HG03442 (cell line): ENCODE measurements around the gene ABCA10.
"Not testable (repeated sequence)": the region's sequence is repeated elsewhere in the genome, so short reads cannot be mapped to it uniquely, and the experiment has no call there.

Source experiments
- ATAC-seq: cut with Tn5 transposase; IDR thresholded peaks from one replicate; pipeline ENCODE4 v1.9.1; 2021; ENCODE audit warnings: mild to moderate bottlenecking, moderate library complexity; ENCODE audit not compliant: unreplicated experiment

The ABCA10 gene

DNA sequence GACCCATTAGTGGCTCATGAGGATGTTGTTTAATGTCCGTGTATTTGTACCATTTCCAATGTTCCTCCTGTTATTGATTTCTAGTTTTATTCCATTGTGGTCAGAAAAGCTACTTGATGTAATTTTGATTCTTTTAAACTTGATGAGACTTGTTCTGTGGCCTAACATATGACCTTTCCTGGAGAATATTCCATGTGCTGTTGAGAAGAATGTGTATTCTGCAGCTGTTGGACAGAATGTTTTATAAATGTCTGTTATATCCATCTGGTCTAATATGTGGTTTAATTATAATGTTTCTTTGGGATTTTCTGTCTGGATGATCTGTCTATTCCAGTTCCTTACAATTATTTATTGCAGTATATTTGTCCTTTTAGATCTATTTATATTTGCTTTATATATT, 2.9 kb upstream of the ABCA10 start:
- no peak for ATAC-seq

DNA sequence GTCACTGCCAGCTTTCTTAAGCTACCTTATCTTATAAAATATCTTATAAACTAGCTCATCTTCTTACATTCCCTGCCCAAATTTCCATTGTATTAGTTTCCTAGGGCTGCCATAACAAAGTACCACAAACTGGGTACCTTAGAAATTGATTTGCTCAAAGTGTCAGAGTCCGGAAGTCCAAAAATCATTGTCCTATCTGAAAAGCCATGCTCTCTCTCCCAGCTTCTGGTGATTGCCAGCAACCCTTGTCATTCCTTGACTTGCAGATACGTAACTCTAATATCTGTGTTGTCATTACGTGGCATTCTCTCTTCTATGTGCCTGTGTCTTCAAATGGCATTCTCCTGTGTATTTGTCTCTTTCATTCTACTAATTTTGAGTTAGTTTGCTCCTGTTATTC, 2.3 kb upstream of the ABCA10 start:
- no peak for ATAC-seq

DNA sequence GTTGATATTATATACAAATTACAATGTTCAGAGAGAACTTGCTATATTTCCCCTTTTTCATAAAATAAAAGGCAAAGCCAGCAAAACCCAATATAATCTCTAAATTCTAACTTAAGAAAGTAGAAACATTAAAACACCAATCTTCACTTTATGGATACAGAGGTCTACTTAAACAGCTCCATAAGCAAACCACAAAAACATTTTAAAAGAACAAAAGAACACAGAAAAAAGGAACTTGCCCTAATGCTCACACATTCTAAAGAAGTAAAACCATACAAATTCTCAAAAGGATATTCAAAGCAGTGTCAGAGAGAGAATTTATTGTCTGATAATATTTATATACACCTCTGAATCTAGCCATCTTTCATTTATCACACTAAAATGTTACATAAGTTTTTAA, 606 bp downstream of the ABCA10 start:
- no peak for ATAC-seq

- no peak for ATAC-seq
Observed at GRCh38 chr17:69227541-69227940, 1.1 kb downstream of the ABCA10 start.

DNA sequence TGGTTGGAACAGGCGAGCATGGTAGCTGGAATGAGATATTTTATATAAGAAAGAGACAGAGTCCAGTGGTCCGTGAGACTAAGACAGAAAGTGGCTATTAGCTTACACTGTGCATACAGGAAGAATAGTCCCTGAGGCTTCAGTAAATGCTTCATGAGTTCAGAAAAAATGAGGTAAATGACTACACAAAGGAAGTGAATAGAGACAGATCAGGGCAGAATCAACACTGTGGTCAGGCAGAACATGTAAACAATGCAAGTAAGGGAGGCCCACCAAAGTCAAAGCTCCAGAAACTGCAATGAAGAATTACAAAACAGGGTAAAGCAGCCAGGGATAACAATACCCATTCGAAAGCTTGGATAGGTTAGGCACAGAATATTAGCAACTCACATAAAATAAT, 4.8 kb downstream of the ABCA10 start:
- peak; percentile 93 for ATAC-seq

DNA sequence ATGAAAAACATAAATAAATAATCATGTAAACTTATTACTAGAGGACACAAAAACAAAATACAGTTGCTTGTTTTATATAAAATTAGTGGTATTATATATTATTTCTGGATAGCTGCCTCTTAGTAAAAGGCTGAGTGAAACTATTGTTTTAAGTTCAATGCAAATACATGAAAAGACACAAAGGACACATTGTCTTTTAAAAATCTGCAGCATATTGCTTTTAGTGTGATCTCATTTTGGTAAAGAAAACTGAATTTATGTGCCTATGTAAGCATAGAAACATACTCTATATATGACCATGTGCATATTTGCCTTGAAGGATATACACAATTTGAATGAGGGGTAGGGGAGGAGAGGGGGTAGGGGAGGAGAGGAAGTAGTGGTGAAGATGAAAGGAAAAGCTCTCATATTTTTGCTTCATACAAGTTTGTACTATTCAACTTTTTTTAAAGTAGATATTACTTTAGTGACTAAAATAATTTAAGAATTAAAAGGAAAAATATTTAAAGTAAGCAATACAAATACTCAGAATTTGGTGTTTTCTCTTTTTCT, 5.8 kb downstream of the ABCA10 start:
- no peak for ATAC-seq

- ATAC-seq, result no peak
Observed at GRCh38 chr17:69220098-69220497, 8.5 kb downstream of the ABCA10 start.

DNA sequence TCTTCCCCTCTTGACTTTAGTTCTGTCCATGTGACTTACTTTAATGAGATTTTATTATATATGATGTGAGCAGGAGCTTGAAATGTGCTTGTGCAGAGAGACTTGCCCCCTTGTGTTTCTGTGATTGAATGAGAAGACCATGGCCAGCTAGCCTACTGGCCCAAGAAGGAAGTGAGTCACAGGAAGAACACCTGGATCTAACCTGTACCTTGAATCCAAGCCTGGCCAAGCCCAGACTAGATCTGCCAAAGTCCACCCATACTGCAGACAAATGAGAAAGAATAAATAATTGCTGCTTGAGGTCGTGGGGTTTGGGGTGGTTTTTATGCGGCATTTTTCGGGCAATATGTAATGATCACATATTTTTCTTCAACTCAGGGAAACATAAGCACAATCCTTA, 9.6 kb downstream of the ABCA10 start:
- no peak for ATAC-seq

DNA sequence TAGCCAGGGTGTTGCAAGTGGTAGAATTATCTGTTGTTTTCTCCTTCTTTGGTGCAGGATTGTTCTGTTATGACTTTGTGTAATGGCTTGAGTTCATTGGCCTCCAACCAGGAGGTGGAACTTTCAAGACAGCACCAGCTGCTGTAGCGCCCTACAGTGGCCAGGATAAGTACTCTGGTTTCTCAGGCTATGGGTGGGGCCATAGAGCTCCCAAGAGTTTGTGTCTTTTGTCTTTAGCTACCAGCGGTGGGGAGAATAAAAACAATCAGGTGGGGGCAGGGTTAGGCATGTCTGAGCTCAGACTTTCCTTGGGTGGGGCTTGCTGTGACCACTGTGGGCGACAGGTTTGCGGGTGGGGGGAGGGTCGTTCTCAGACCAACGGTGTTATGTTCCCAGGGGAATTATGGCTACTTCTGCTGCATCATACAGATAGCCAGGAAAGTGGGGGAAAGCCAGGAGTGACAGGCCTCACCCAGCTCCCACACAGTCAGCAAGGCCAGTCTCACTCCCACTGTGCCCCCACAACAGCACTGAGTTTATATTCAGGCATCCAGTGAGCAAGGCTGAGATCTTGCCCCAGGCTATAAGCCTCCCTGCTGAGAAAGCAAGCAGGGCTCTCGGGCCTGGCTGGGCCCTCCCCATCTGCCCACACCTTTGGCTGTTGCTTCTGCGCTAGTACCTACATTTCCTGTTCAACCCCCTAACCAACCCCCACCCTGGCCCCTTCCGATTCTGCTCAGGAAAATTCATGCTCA, 15.4 kb downstream of the ABCA10 start:
- ATAC-seq, result no peak

DNA sequence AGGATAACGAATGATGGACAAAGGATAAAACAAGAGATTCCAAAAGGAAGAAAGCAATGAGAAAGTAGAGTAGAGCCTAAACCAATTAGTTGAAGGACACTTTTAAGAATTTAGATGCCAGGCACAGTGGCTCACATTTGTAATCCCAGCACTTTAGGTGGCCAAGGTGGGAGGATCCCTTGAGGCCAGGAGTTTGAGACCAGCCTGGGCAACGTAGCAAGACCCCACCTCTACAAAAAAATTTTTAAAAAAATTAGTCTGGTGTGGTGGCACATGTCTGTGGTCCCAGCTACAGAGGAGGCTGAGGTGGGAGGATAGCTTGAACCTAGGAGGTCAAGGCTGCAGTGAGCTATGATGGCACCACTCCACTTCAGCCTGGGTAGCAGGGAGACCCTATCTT, 20.0 kb downstream of the ABCA10 start:
- ATAC-seq, result no peak

DNA sequence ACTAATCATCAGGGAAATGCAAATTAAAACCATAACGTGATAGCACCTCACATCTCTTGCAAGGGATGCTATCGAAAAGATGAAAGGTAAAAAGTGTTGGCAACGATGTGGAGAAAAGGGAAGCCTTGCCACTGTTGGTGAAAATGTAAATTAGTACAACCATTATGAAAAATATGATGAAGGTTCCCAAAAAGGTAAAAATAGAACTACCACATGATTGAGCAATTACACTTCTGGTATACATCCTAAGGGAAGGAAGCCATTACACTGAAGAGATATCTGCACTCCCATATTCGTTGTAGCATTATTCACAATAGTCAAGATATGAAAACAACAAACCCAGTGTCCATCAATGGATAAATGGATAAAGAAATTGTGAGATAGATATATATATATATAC, 21.5 kb downstream of the ABCA10 start:
- no peak for ATAC-seq

DNA sequence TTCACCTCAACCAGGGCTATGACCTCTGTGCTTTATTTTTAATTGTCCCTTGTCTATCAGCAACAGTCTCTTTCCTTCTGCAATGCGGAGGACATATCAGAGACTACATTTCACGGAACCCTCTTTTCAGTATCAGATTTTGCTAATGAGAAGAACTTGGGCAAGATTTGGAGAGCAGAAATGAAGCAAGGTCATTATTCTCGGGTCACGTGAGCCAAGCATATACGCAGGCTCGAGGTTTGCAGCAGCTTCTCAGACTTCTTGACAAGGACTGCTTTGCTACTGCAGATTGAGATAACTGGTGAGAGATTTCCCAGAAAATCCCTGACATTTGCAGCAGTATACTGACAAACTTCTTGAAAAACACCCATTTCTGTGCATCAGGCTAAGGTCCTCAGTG, 30.4 kb downstream of the ABCA10 start:
- ATAC-seq, result no peak

GRCh38 chr17:69196105-69196653, 32.4 kb downstream of the ABCA10 start:
- not testable (repeated sequence) for ATAC-seq

DNA sequence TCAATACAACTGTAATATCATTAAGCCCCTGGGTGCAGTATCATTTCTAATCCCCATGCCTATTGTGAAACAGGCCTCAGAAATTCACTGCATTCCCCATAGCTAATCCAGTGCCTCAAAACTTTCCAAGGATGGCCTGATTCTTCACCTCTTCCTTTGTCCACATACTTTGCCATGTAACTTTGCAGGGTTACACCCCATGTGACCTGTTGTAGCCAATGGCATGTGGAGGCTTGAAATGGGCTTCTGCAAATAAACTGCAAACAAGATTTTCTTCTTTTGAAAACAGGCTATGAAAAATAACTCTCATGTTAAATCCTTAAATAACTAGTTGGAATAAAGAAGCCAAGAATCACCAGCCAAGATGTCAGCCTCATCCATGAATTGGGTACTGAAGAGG, 35.9 kb downstream of the ABCA10 start:
- no peak for ATAC-seq

DNA sequence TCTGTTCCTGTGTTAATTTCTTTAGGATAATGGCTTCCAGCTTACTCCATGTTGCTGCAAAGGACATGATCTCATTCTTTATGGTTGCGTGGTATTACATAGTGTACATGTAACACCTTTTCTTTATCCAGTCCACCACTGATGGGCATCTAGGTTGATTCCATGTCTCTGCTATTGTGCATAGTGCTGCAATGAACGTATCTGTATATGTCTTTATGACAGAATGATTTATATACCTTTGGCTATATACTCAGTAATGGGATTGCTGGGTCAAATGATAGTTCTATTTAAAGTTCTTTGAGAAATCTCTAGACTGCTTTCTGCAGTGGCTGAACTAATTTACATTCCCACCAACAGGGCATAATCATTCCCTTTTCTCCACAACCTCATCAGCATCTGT, 39.8 kb downstream of the ABCA10 start:
- no peak for ATAC-seq

- ATAC-seq, result no peak
Observed at GRCh38 chr17:69188064-69188463, 40.6 kb downstream of the ABCA10 start.

DNA sequence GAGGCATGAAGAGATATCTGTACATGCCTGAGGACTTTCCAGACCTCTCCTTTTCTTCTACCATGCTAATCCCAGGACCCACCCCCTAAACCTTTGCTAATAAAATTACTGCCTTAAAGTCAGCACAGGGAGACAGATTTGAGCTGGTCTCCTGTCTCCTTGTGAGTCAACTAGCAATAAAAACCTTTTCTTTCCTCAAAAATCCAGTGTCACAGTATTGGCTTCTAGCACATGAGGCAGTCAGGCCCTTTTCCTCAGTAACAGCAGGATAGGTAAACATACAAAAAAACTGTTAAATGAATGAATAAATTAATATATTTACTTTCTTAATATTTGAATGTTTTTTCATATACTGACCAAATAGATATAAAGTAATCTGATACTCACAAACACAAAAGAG, 41.3 kb downstream of the ABCA10 start:
- no peak for ATAC-seq

DNA sequence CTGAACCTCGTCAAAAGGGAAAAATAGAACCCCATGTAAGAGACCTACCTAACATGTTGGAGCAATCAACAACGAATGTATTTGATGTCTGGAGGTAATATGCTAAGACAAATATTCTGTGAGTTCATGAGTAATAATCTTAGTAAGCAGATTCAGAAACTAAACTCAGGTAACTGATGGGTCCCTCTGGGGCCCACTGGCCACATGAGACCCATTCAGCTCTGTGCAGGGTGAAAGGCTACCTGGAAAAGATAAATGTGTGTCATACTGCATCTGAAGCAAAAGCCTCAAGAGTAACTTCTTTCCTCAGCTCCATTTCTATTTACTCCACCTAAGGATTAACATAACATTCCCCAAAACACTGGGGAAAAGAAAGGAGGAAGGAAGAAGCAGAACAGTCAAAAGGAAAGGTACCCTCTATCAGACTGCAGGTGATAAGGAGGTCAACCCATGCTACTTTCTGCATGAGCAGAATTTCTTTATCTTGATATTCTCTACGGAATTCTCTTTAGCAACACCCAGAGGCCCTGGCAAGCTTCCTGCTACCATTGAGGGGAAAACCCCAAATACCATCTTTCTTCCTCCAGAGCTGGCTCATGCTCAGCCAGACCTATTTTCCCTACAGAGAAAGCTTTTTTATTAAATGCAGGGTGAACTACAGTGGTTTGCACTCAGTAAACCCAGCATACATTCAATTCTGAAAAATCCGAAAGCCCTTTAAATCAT, 49.2 kb downstream of the ABCA10 start:
- no peak for ATAC-seq

DNA sequence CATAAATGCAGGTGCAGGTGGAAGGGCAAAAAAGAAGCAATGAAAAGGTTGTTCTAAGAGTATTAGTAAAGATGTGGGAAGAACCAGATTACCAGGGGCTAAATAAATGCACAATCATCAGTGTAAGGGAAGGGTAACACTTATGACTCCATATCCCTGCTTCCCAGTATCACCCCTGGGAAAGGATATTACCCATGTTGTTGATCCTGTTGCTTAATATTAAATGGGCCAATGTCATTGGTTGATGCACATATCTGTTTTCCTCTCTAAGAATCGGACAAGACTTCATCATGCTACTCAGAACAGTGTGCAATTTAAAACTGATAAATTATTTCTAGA, 52.2 kb downstream of the ABCA10 start:
- ATAC-seq, result no peak

- ATAC-seq, result no peak
Observed at GRCh38 chr17:69175625-69176456, 52.8 kb downstream of the ABCA10 start.

DNA sequence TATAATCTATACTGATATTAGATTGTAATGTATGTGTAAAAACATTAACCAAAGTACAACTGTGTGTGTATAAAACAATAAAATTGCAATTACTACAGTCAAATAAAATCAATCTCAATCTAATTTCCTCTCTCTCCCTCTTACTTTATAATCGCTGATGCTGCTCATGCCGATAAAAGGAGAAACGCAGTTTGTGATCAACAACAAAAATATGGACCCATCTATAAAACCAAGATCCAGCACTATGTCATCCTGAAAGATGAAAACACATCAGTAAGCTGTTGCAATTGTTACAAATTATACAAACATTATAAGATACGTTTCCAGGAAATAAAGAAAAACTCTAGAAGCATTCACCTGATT, 53.4 kb downstream of the ABCA10 start:
- no peak for ATAC-seq
